Astrocyte (in vitro differentiated cells and primary cell): ENCODE data around the gene ADIPOR2. TPM values are rescaled to one million over a fixed set of nuclear protein-coding genes. Genes with fewer than 3 reads are reported as not detected.

Source experiments
- DNase-seq: peaks from one replicate; pipeline ENCODE4 v3.0.0-alpha.2; 2010; ENCODE audit warnings: low read depth
- FAIRE-seq: peaks from 2 replicates; lab custom pipeline; 2011; peaks lifted over from hg19 to GRCh38; lab: Jason Lieb, UNC
- H2AFZ ChIP-seq: 2 replicates; pipeline ENCODE4 v1.6.0; 2012; ENCODE audit warnings: low read depth, low read length, inconsistent platforms
- H3K27ac ChIP-seq: 2 replicates; pipeline ENCODE4 v1.5.1; 2011; ENCODE audit warnings: low read depth, low read length, inconsistent platforms
- H3K27me3 ChIP-seq: 2 replicates; pipeline ENCODE4 v1.6.0; 2011; ENCODE audit warnings: low read length, inconsistent platforms; ENCODE audit not compliant: insufficient read depth
- H3K36me3 ChIP-seq: 2 replicates; pipeline ENCODE4 v1.5.1; 2011; ENCODE audit warnings: low read length, inconsistent platforms; ENCODE audit not compliant: insufficient read depth
- H3K4me1 ChIP-seq: 2 replicates; pipeline ENCODE4 v1.5.1; 2011; ENCODE audit warnings: low read length, inconsistent platforms; ENCODE audit not compliant: insufficient read depth
- H3K4me2 ChIP-seq: 2 replicates; pipeline ENCODE4 v1.6.0; 2012; ENCODE audit warnings: low read length, inconsistent platforms
- H3K4me3 ChIP-seq: 2 replicates; pipeline ENCODE4 v1.5.1; 2011; ENCODE audit warnings: low read depth, mild to moderate bottlenecking, low read length, inconsistent platforms; ENCODE audit not compliant: insufficient read depth
- H3K79me2 ChIP-seq: 2 replicates; pipeline ENCODE4 v1.6.0; 2012; ENCODE audit warnings: mild to moderate bottlenecking, low read length, inconsistent platforms; ENCODE audit not compliant: insufficient read depth
- H3K9ac ChIP-seq: 2 replicates; pipeline ENCODE4 v1.6.0; 2012; ENCODE audit warnings: mild to moderate bottlenecking, low read length, inconsistent platforms
- H3K9me3 ChIP-seq: 2 replicates; pipeline ENCODE4 v1.5.1; 2012; ENCODE audit warnings: low read depth, mild to moderate bottlenecking, low read length, inconsistent platforms; ENCODE audit not compliant: insufficient read depth
- H4K20me1 ChIP-seq: 2 replicates; pipeline ENCODE4 v1.6.0; 2012; ENCODE audit warnings: low read length, inconsistent platforms; ENCODE audit not compliant: insufficient read depth
- H3K27ac Mint-ChIP-seq: one replicate; pipeline ENCODE4 v1.8.0; 2021; ENCODE audit warnings: mild to moderate bottlenecking, mixed read lengths; ENCODE audit not compliant: unreplicated experiment
- H3K27me3 Mint-ChIP-seq: one replicate; pipeline ENCODE4 v1.8.0; 2021; ENCODE audit warnings: low read depth, mixed read lengths; ENCODE audit not compliant: unreplicated experiment
- H3K36me3 Mint-ChIP-seq: one replicate; pipeline ENCODE4 v1.8.0; 2021; ENCODE audit warnings: low read depth, mixed read lengths; ENCODE audit not compliant: unreplicated experiment
- H3K4me1 Mint-ChIP-seq: one replicate; pipeline ENCODE4 v1.8.0; 2021; ENCODE audit warnings: low read depth, mixed read lengths; ENCODE audit not compliant: unreplicated experiment
- H3K4me3 Mint-ChIP-seq: one replicate; pipeline ENCODE4 v1.8.0; 2021; ENCODE audit warnings: mild to moderate bottlenecking, moderate library complexity, mixed read lengths; ENCODE audit not compliant: unreplicated experiment
- H3K9me3 Mint-ChIP-seq: one replicate; pipeline ENCODE4 v1.8.0; 2021; ENCODE audit warnings: mild to moderate bottlenecking, mixed read lengths; ENCODE audit not compliant: unreplicated experiment
- EZH2 ChIP-seq: IDR thresholded peaks from 2 replicates; pipeline ENCODE4 v1.6.1; 2012; ENCODE audit warnings: mild to moderate bottlenecking, low read length, inconsistent platforms; ENCODE audit not compliant: insufficient read depth
- total RNA-seq: library from RNA; stranded (reverse); gene quantifications from 2 replicates; pipeline ENCODE4 v1.2.1, GENCODE V29; 2021
- TF ChIP-seq, protein P1 (sequence below): IDR thresholded peaks from 2 replicates; pipeline ENCODE4 v1.5.1; 2011; ENCODE audit warnings: low read depth, mild to moderate bottlenecking, inconsistent platforms, low read length, moderate library complexity; ENCODE audit not compliant: insufficient read depth

The ADIPOR2 gene
- total RNA-seq, 1 donor from 2014 or later = 56.6 TPM

DNA sequence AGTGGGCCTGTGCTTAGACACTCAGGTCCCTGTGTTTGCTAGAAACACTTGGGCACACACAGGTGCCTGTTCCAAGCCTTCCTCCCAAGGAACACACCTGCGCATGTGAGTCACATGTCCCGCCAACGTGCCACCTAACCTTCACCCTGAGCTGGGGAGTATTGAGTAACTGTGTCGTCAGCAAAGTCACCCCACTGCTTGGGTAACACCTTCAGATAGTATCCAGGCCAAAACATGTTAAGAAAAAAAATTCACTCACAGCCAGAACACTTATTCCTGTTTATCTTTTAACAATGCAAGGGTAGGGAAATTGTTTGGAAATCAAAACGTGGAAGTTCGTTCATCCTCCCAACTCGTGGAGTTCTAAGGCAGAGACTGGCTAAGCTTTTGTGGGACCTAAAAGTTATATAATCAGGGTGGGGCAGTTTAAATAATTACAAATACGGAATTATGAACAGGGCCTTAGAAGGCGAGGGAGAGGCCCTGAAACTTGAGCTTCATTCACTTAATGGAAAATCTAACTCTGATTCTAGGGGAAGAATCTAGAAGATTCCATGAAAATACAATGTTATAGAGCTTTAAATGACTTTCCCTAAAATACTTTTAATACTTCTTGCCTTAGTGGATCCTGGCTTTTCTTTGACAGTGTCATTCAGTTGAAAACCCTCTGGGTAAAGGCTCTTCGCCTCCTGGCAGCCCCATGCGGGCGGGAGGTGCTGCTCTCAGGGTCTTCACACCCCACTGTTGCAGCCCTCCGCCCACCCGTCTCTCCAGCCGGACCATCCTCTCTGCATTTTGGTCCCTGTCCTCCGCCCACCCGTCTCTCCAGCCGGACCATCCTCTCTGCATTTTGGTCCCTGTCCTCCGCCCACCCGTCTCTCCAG, 30.3 kb upstream of the ADIPOR2 start:
- Histone ChIP-seq H3K36me3 (no peaks in the 10 kb centered on the region), H3K4me2 (no peak overlapping the region), H3K9me3 (no peaks in the 10 kb centered on the region), H3K4me3 (no peak overlapping the region), H4K20me1 (no peaks in the 10 kb centered on the region), H3K4me1 (no peaks in the 10 kb centered on the region), H3K9ac (no peak overlapping the region), H3K27ac (no peak overlapping the region), H3K27me3 (no peaks in the 10 kb centered on the region), H3K79me2 (no peaks in the 10 kb centered on the region), H2AFZ (no peak overlapping the region)
- Mint-ChIP-seq H3K27me3 (peaks cover 5% of the 10 kb centered on the region), H3K27ac (peak overlapping the region; percentile 75), H3K4me3 (peak overlapping the region; percentile 45), H3K9me3 (peaks cover 5% of the 10 kb centered on the region), H3K4me1 (no peaks in the 10 kb centered on the region), H3K36me3 (peaks cover 4% of the 10 kb centered on the region)
- TF ChIP-seq EZH2 = no peak
- TF ChIP-seq, protein P1, sequence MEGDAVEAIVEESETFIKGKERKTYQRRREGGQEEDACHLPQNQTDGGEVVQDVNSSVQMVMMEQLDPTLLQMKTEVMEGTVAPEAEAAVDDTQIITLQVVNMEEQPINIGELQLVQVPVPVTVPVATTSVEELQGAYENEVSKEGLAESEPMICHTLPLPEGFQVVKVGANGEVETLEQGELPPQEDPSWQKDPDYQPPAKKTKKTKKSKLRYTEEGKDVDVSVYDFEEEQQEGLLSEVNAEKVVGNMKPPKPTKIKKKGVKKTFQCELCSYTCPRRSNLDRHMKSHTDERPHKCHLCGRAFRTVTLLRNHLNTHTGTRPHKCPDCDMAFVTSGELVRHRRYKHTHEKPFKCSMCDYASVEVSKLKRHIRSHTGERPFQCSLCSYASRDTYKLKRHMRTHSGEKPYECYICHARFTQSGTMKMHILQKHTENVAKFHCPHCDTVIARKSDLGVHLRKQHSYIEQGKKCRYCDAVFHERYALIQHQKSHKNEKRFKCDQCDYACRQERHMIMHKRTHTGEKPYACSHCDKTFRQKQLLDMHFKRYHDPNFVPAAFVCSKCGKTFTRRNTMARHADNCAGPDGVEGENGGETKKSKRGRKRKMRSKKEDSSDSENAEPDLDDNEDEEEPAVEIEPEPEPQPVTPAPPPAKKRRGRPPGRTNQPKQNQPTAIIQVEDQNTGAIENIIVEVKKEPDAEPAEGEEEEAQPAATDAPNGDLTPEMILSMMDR = no peak
- DNase-seq (no peak), FAIRE-seq (no peak)

DNA sequence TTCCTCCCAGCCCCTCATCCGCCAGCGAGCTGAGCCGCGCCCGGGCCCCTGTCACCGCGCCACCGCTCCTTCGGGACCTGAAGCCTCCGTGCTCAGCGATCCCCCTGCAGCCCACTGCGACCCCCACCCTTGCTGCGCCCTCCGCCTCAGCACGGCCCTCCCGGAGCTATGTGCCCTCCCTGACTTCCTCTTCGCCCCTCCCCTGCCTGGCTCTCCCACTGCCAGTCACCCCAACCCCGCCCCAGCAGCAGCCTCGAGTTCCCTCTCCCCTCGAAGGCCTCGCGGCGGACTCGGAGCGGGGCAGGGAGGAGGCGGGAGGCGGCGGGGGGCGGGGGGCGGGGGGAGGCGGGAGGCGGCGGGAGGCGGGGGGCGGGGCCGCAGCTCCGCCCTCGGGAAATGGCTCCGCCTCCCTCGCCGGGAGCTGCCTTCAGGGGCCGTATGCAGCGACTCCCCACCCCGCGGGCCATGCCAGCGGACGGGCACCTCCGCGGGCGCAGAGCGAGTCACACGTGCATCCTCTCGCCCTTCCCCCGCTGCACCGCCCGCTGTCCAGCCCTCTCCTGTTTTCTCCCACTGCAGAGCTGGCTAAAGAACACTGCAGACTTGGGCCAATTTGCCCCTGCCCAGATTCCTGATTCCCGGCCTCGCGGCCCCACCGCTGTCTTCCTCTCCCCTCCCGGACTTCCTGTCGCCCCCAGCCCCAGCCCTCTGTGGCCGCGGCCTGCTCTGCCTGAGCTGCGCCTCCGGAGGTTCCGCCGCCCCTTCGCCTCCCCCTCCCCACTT, 29.1 kb upstream of the ADIPOR2 start:
- H3K9ac ChIP-seq = peak overlapping the region; percentile 27
- no peaks in the 10 kb centered on the region for H3K4me1 ChIP-seq
- peak overlapping the region; percentile 86 for H3K4me2 ChIP-seq
- H3K79me2 ChIP-seq = no peaks in the 10 kb centered on the region
- H3K9me3 Mint-ChIP-seq = peaks cover 5% of the 10 kb centered on the region
- H3K4me3 ChIP-seq = peak overlapping the region; percentile 50
- H3K27ac Mint-ChIP-seq = no peak overlapping the region
- DNase-seq (peak; percentile 58), FAIRE-seq (no peak)
- no peak for TF ChIP-seq EZH2
- TF ChIP-seq, protein P1 = no peak
- peak overlapping the region; percentile 78 for H2AFZ ChIP-seq
- H3K36me3 Mint-ChIP-seq = peaks cover 3% of the 10 kb centered on the region
- no peaks in the 10 kb centered on the region for H3K36me3 ChIP-seq
- no peaks in the 10 kb centered on the region for H3K27me3 ChIP-seq
- H3K4me3 Mint-ChIP-seq = peak overlapping the region; percentile 60
- no peaks in the 10 kb centered on the region for H3K9me3 ChIP-seq
- H4K20me1 ChIP-seq = no peaks in the 10 kb centered on the region
- peaks cover 5% of the 10 kb centered on the region for H3K27me3 Mint-ChIP-seq
- no peaks in the 10 kb centered on the region for H3K4me1 Mint-ChIP-seq
- no peak overlapping the region for H3K27ac ChIP-seq
